Colonic mucosa (tissue), 4 donors: ENCODE measurements around the gene GOLGA6L24. TPM values are rescaled to one million over a fixed set of nuclear protein-coding genes. Genes with fewer than 3 reads are reported as not detected.
"Not testable (repeated sequence)": the region's sequence is repeated elsewhere in the genome, so short reads cannot be mapped to it uniquely, and the experiment has no call there.

Experiments used
- DNase-seq: peaks from one replicate; pipeline ENCODE4 v3.0.0-alpha.2; 2020
- H3K27ac ChIP-seq: fragments of 200-600 bp; one replicate; pipeline ENCODE4 v1.8.0; 2021
- H3K27me3 ChIP-seq: fragments of 200-600 bp; one replicate; pipeline ENCODE4 v1.8.0; 2021
- H3K36me3 ChIP-seq: fragments of 200-600 bp; one replicate; pipeline ENCODE4 v1.8.0; 2021
- H3K4me1 ChIP-seq: fragments of 200-600 bp; one replicate; pipeline ENCODE4 v1.8.0; 2021; ENCODE audit warnings: mild to moderate bottlenecking
- H3K4me3 ChIP-seq: fragments of 200-600 bp; one replicate; pipeline ENCODE4 v1.8.0; 2021
- H3K9ac ChIP-seq, 2 donors: one replicate each; pipeline ENCODE4 v1.7.0; 2013; ENCODE audit warnings: control low read depth in 2 of 2, low read depth in 2 of 2, low read length in 2 of 2
- H3K9me3 ChIP-seq: fragments of 200-600 bp; one replicate; pipeline ENCODE4 v1.8.0; 2021
- intact Hi-C: fragments of 100-400 bp; cut with DNase I; formaldehyde crosslinking; loops from one replicate; pipeline ENCODE4 v1.14.1; 2022
- total RNA-seq, 2 donors: library from RNA; stranded (reverse); fragmentation: NEBNext Ultra II Directional in 1 of 2; extraction: Animal tissue kit (Norgen Biotek cat#: 25700) in 1 of 2; gene quantifications; one replicate each; pipeline ENCODE4 v1.2.1, GENCODE V29; 2021
- donor health status: healthy.
- donor health status: DM: no; HTN: no; CAD: no.
- donor health status: DM: no; HTN: no; CAD: no.

GOLGA6L24 gene, protein sequence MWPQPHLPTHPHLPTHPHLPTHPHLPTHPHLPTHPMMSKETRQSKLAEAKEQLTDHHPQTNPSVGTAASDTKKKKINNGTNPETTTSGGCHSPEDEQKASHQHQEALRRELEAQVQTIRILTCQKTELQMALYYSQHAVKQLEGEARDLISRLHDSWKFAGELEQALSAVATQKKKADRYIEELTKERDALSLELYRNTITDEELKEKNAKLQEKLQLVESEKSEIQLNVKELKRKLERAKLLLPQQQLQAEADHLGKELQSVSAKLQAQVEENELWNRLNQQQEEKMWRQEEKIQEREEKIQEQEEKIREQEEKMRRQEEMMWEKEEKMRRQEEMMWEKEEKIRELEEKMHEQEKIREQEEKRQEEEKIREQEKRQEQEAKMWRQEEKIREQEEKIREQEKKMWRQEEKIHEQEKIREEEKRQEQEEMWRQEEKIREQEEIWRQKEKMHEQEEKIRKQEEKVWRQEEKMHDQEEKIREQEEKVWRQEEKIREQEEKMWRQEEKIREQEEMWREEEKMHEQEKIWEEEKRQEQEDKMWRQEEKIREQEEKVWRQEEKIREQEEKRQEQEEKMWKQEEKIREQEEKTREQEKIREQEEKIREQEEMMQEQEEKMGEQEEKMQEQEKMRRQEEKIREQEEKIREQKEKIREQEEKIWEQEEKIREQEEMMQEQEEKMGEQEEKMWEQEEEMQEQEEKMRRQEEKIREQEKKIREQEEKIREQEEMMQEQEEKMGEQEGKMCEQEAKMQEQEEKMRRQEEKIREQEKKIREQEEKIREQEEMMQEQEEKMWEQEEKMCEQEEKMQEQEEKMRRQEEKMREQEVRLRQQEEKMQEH
- not detected for total RNA-seq

GRCh38 chr15:28357984-28358383 lies at the start of gene GOLGA6L24:
Gene GOLGA6L24, minus strand, starts transcription at chr15:28358084. Its CDS starts 61 bp downstream, at chr15:28358023.
- H3K36me3 ChIP-seq, H3K9me3 ChIP-seq, intact Hi-C loops, H3K27ac ChIP-seq, H3K4me1 ChIP-seq, H3K9ac ChIP-seq, H3K27me3 ChIP-seq, H3K4me3 ChIP-seq, DNase-seq: not testable (repeated sequence)

- H3K27me3 ChIP-seq, H3K4me3 ChIP-seq, H3K4me1 ChIP-seq, intact Hi-C loops, H3K9ac ChIP-seq, H3K27ac ChIP-seq, DNase-seq, H3K9me3 ChIP-seq, H3K36me3 ChIP-seq: not testable (repeated sequence)
Measured at GRCh38 chr15:28402774-28403435, 45.0 kb upstream of the GOLGA6L24 start.

- intact Hi-C loops, H3K36me3 ChIP-seq, DNase-seq, H3K4me1 ChIP-seq, H3K4me3 ChIP-seq, H3K27me3 ChIP-seq, H3K9me3 ChIP-seq, H3K9ac ChIP-seq, H3K27ac ChIP-seq: not testable (repeated sequence)
Measured at GRCh38 chr15:28396022-28396421, 38.1 kb upstream of the GOLGA6L24 start.

- DNase-seq, H3K9me3 ChIP-seq, H3K36me3 ChIP-seq, H3K4me1 ChIP-seq, H3K9ac ChIP-seq, intact Hi-C loops, H3K27ac ChIP-seq, H3K4me3 ChIP-seq, H3K27me3 ChIP-seq: not testable (repeated sequence)
Measured at GRCh38 chr15:28380053-28380452, 22.2 kb upstream of the GOLGA6L24 start.

DNA sequence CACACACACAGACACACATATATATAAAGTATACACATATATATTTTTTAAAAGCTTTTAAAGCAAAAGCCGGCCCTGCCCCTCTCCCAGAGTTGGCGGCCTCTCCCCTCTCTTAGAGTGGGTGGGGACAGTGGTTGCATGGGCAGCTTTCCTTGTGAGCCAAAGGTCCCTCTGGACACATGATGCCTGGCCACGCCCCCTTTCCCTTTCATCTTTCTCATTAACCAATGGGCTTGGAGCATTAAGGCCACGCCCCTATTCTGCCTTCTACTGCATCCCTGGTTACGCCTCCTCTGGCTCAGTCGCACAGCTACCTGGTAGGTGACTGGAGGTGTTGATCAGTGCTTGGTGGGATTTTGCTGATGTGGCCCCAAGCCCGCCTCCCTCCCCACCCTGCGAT lies 20.5 kb upstream of the GOLGA6L24 start, which contains the start of gene GOLGA8F:
TSS of gene GOLGA8F (plus strand) at position 301 of the 400 bp plus-strand sequence. CDS start at position 399, 98 bp downstream.
- intact Hi-C loops, H3K4me1 ChIP-seq, H3K9ac ChIP-seq, DNase-seq, H3K4me3 ChIP-seq, H3K27ac ChIP-seq, H3K27me3 ChIP-seq, H3K9me3 ChIP-seq, H3K36me3 ChIP-seq: not testable (repeated sequence)

DNA sequence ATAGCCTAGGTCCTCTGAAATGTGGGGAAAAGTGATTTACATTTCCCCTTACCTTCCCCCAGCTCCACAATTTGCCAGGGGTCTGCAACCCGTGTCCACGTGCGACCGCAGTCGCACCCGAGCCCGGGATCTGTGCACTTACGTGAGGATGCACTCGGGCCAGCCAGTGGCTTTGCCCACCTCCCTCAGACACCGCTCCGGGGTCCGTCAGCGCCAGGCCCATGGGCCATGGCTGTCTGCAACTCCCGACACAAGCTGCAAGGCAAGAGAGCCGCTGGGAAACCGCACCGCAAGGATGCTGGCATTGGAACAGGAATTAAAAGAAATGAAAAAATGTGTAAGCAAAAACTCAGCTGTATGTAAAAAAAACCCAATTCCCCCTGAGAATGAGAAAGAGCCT lies 7.6 kb upstream of the GOLGA6L24 start:
- H3K4me3 ChIP-seq, H3K27ac ChIP-seq, H3K27me3 ChIP-seq, DNase-seq, H3K9me3 ChIP-seq, intact Hi-C loops, H3K4me1 ChIP-seq, H3K9ac ChIP-seq, H3K36me3 ChIP-seq: not testable (repeated sequence)

- H3K27ac ChIP-seq, DNase-seq, H3K9ac ChIP-seq, H3K9me3 ChIP-seq, H3K36me3 ChIP-seq, H3K27me3 ChIP-seq, intact Hi-C loops, H3K4me1 ChIP-seq: not testable (repeated sequence)
- H3K4me3 ChIP-seq = peak within 1 kb of the TSS; percentile 20
Measured at GRCh38 chr15:28322129-28322588, 35.7 kb downstream of the GOLGA6L24 start, which contains the start of gene HERC2. Gene HERC2, minus strand, starts transcription at chr15:28322179. Its CDS starts 746 bp downstream, at chr15:28321433.

DNA sequence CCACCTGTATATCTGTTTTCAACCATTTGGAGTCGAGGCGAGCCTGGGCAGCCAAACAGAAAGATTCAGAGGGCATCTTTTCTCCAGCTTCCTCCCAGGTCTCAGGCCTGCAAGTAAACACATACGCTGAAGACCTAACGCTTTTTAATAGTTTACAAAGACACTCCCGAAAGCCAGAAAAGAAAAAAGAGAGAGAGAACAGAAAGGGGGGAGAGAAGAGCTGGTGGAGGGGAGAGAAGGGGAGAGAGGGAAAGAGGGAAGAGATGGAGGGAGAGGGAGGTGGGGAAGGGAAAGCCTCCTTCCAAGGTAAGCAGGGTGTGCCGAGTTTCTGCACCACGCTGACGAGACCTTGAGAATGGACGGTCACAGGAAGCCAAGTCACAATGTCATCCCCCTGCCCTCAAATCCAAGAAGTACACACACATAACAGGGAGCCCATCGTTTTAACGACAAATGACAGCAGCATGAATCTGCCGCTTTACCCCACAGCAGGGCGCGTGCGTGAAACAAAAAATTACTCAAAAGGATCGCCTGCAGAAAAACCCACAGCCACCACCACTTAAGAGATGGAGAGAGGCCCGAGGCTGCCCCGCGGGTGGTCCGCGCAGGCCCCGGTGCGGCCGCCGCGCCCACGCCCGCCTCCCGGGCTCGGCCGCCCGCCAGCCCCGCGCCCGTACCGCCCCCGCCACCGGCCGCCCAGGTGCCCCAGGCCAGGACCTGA lies 36.4 kb downstream of the GOLGA6L24 start:
- H3K4me1 ChIP-seq, H3K27me3 ChIP-seq, intact Hi-C loops, H3K9me3 ChIP-seq, H3K27ac ChIP-seq, H3K36me3 ChIP-seq, H3K9ac ChIP-seq: not testable (repeated sequence)
- DNase-seq = peak; percentile 17
- H3K4me3 ChIP-seq = peak overlapping the region; percentile 20

DNA sequence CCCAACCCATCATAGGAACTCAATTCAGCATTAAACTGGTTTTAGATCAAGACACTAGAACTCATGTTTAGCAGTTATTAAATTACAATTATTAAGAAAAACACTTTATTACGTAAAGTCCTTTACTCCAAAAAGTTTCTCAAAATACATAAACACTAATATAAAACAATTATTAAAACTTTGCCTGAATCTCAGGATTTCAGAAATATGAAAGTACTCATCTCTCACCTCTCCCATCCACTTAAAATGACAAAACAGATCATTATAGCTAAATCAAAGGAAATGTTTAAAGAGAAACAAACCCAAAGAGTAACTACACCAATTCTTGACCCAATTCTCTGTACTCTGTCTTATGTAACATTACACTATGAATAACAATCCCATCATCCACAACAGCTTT lies 38.2 kb downstream of the GOLGA6L24 start:
- H3K27me3 ChIP-seq, H3K4me1 ChIP-seq, H3K36me3 ChIP-seq, H3K27ac ChIP-seq, H3K4me3 ChIP-seq, H3K9ac ChIP-seq, H3K9me3 ChIP-seq, DNase-seq, intact Hi-C loops: not testable (repeated sequence)

- H3K36me3 ChIP-seq, H3K4me1 ChIP-seq, H3K9ac ChIP-seq, H3K27ac ChIP-seq, H3K9me3 ChIP-seq, H3K4me3 ChIP-seq, H3K27me3 ChIP-seq, intact Hi-C loops, DNase-seq: not testable (repeated sequence)
Measured at GRCh38 chr15:28318828-28319227, 39.1 kb downstream of the GOLGA6L24 start.

DNA sequence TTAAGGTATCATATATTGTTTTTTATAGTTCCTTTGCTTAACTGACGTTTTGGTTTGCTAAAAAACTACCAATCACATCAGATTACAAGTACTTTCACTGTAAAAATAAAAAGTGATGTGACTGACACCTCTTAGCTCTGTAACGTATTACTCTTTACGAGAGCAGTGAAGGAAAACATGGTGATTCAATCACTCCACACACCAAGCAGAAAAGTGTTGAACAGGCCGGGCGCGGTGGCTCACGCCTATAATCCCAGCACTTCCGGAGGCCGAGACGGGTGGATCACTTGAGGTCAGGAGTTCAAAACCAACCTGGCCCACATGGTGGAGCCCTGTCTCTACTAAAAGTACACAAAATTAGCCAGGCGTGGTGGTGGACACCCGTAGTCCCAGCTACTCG lies 39.8 kb downstream of the GOLGA6L24 start:
- H3K9me3 ChIP-seq, H3K36me3 ChIP-seq, H3K4me3 ChIP-seq, intact Hi-C loops, DNase-seq, H3K27me3 ChIP-seq, H3K4me1 ChIP-seq, H3K9ac ChIP-seq, H3K27ac ChIP-seq: not testable (repeated sequence)

DNA sequence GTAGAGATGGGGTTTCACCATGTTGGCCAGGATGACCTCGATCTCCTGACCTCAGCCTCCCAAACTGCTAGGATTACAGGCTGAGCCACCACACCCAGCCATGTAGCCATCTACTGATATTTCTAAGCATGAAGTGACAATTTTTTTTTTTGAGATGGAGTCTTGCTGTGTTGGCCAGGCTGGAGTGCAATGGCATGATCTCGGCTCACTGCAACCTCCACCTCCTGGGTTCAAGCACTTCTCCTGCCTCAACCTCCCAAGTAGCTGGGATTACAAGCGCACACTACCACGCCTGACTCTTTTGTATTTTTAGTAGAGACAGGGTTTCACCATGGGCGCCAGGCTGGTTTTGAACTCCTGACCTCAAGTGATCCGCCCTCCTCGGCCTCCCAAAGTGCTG lies 40.9 kb downstream of the GOLGA6L24 start:
- intact Hi-C loops, H3K36me3 ChIP-seq, H3K9ac ChIP-seq, H3K4me3 ChIP-seq, H3K27me3 ChIP-seq, H3K9me3 ChIP-seq, H3K4me1 ChIP-seq, H3K27ac ChIP-seq, DNase-seq: not testable (repeated sequence)
